HCT116 (cell line): ENCODE data around the gene PBX3. TPM values are rescaled to one million over a fixed set of nuclear protein-coding genes. Genes with fewer than 3 reads are reported as not detected.

ENCODE experiments used
- ATAC-seq: fragments of 200-7000 bp; cut with Tn5 transposase; 2 replicates; pipeline ENCODE4 v1.9.1; 2020; ENCODE audit warnings: mild to moderate bottlenecking, moderate library complexity
- BruUV-seq: library from RNA; stranded (reverse); fragments of 400-500 nt; replicated peaks from 2 replicates; lab custom pipeline; 2021; lab: Mats Ljungman, UMichigan
- CTCF ChIA-PET: fragments of 300-600 bp; sonication (Branson Sonifier 250); formaldehyde crosslinking; loops from one replicate; lab custom pipeline; 2021; ENCODE audit warnings: antibody characterized with exemption; lab: Charles Lee
- POLR2A ChIA-PET: fragments of 300-600, 350-600 bp; sonication (Branson Sonifier 250); formaldehyde crosslinking; loops from one replicate; lab custom pipeline; 2021; ENCODE audit warnings: antibody characterized with exemption; lab: Charles Lee
- RAD21 ChIA-PET, 2 experiments: fragments of 300-600 bp; sonication (Branson Sonifier 250); formaldehyde crosslinking; loops; one replicate each; lab custom pipeline; 2023; ENCODE audit warnings: low total read pairs in 2 of 2; ENCODE audit not compliant: uncharacterized antibody in 2 of 2, unreplicated experiment in 2 of 2, low non-redundant PET in 1 of 2; lab: Charles Lee
- DNase-seq: peaks from one replicate; pipeline ENCODE4 v3.0.0-alpha.2; 2010; ENCODE audit warnings: low read depth, low spot score
- H2AFZ ChIP-seq: fragments of 200-600 bp; shearing (Covaris generic), sonication (generic); 2 replicates; pipeline ENCODE4 v1.6.1; 2017; ENCODE audit warnings: low read depth, mixed run types, mixed read lengths, antibody characterized with exemption, low read length; ENCODE audit not compliant: poor library complexity, severe bottlenecking
- H3K27ac ChIP-seq: 2 replicates; pipeline ENCODE4 v1.5.1; 2012; ENCODE audit warnings: low read depth, low read length
- H3K27me3 ChIP-seq: fragments of 200-600 bp; sonication (generic); 2 replicates; pipeline ENCODE4 v1.6.1; 2016; ENCODE audit warnings: mixed run types, low read length, mixed read lengths; ENCODE audit not compliant: insufficient read depth
- H3K36me3 ChIP-seq, 2 experiments: fragments of 200-500 bp in 1 of 2; fragments of 200-600 bp in 1 of 2; sonication (Bioruptor generic) in 1 of 2; sonication (generic) in 1 of 2; 2 replicates each; pipeline versions ENCODE4 v1.5.1 to v1.6.1; 2014 to 2016; ENCODE audit warnings: low read length in 2 of 2, inconsistent platforms in 1 of 2, mixed read lengths in 1 of 2, mixed run types in 1 of 2; ENCODE audit not compliant: insufficient read depth in 2 of 2, control insufficient read depth in 1 of 2
- H3K4me1 ChIP-seq, 2 experiments: fragments of 200-600 bp in 1 of 2; sonication (generic) in 1 of 2; 2 replicates each; pipeline versions ENCODE4 v1.5.1 to v1.6.1; 2012 to 2017; ENCODE audit warnings: low read length in 2 of 2, inconsistent platforms in 1 of 2, mild to moderate bottlenecking in 1 of 2, mixed read lengths in 1 of 2, mixed run types in 1 of 2, moderate library complexity in 1 of 2; ENCODE audit not compliant: insufficient read depth in 2 of 2, control insufficient read depth in 1 of 2
- H3K4me2 ChIP-seq: fragments of 200-600 bp; sonication (generic); 2 replicates; pipeline ENCODE4 v1.6.1; 2017; ENCODE audit warnings: mixed run types, low read length, mixed read lengths
- H3K4me3 ChIP-seq, 2 experiments: fragments of 200-600 bp in 1 of 2; sonication (generic) in 1 of 2; replicated peaks in 1 of 2; 2 replicates each; pipeline ENCODE4 v1.5.1; 2011 to 2016; ENCODE audit warnings: low read length in 2 of 2, control low read depth in 1 of 2, low read depth in 1 of 2, mild to moderate bottlenecking in 1 of 2, mixed read lengths in 1 of 2, mixed run types in 1 of 2
- H3K79me2 ChIP-seq: fragments of 200-600 bp; sonication (generic); 2 replicates; pipeline ENCODE4 v1.6.1; 2017; ENCODE audit warnings: mild to moderate bottlenecking, mixed run types, low read length, moderate library complexity, mixed read lengths; ENCODE audit not compliant: insufficient read depth
- H3K9ac ChIP-seq: fragments of 200-600 bp; sonication (generic); 2 replicates; pipeline ENCODE4 v1.6.1; 2016; ENCODE audit warnings: low read length, mixed read lengths
- H3K9me2 ChIP-seq: fragments of 200-600 bp; sonication (generic), shearing (Covaris generic); 2 replicates; pipeline ENCODE4 v1.6.1; 2017; ENCODE audit warnings: mixed run types, mild to moderate bottlenecking, moderate library complexity; ENCODE audit not compliant: insufficient read depth
- H3K9me3 ChIP-seq, 2 experiments: fragments of 200-500 bp in 1 of 2; fragments of 200-600 bp in 1 of 2; sonication (Bioruptor generic) in 1 of 2; sonication (generic) in 1 of 2; 2 replicates each; pipeline ENCODE4 v1.6.1; 2014 to 2017; ENCODE audit warnings: low read length in 2 of 2, mixed read lengths in 2 of 2, inconsistent platforms in 1 of 2, low read depth in 1 of 2, mild to moderate bottlenecking in 1 of 2, mixed run types in 1 of 2, moderate library complexity in 1 of 2; ENCODE audit not compliant: control insufficient read depth in 1 of 2, insufficient read depth in 1 of 2
- H4K20me1 ChIP-seq: fragments of 200-600 bp; sonication (generic), shearing (Covaris generic); 2 replicates; pipeline ENCODE4 v1.6.1; 2017; ENCODE audit warnings: mixed run types, mild to moderate bottlenecking, moderate library complexity; ENCODE audit not compliant: insufficient read depth
- ATF3 ChIP-seq: IDR thresholded peaks from 2 replicates; pipeline ENCODE4 v1.6.1; 2012
- CEBPB ChIP-seq: IDR thresholded peaks from 2 replicates; pipeline ENCODE4 v1.6.1; 2012; ENCODE audit warnings: low read depth
- CTCF ChIP-seq, 3 experiments: fragments of 200-600 bp in 1 of 3; sonication (generic) in 1 of 3; IDR thresholded peaks in 2 of 3; conservative IDR thresholded peaks in 1 of 3; 2 replicates each; pipeline ENCODE4 v1.5.1; 2012 to 2017; ENCODE audit warnings: low read depth in 2 of 3, low read length in 2 of 3, antibody characterized with exemption in 1 of 3, borderline replicate concordance in 1 of 3, control low read depth in 1 of 3, mild to moderate bottlenecking in 1 of 3, mixed read lengths in 1 of 3, mixed run types in 1 of 3, moderate library complexity in 1 of 3; ENCODE audit not compliant: insufficient read depth in 1 of 3
- ELF1 ChIP-seq: IDR thresholded peaks from 2 replicates; pipeline ENCODE4 v1.6.1; 2012; ENCODE audit warnings: low read depth, borderline replicate concordance
- EZH2phosphoT487 ChIP-seq: fragments of 200-600 bp; IDR thresholded peaks from 2 replicates; pipeline ENCODE4 v1.6.1; 2018; ENCODE audit warnings: antibody characterized with exemption, borderline replicate concordance
- JUND ChIP-seq: IDR thresholded peaks from 2 replicates; pipeline ENCODE4 v1.6.1; 2012
- MAX ChIP-seq: IDR thresholded peaks from 2 replicates; pipeline ENCODE4 v1.6.1; 2012
- POLR2A ChIP-seq: IDR thresholded peaks from 2 replicates; pipeline ENCODE4 v1.7.0; 2011; ENCODE audit warnings: borderline replicate concordance; ENCODE audit not compliant: insufficient read depth, insufficient read length; ENCODE audit errors: extremely low read depth
- POLR2AphosphoS5 ChIP-seq: IDR thresholded peaks from 2 replicates; pipeline ENCODE4 v1.6.1; 2011; ENCODE audit warnings: mild to moderate bottlenecking, low read depth, low read length, moderate library complexity
- RAD21 ChIP-seq: IDR thresholded peaks from 2 replicates; pipeline ENCODE4 v1.6.1; 2012; ENCODE audit warnings: low read depth, mild to moderate bottlenecking
- SIN3A ChIP-seq: IDR thresholded peaks from 2 replicates; pipeline ENCODE4 v1.6.1; 2012; ENCODE audit warnings: low read depth
- SP1 ChIP-seq: IDR thresholded peaks from 2 replicates; pipeline ENCODE4 v1.6.1; 2012; ENCODE audit warnings: low read depth
- SRF ChIP-seq: IDR thresholded peaks from 2 replicates; pipeline ENCODE4 v1.6.1; 2012; ENCODE audit warnings: low read depth
- TCF7L2 ChIP-seq: IDR thresholded peaks from 2 replicates; pipeline ENCODE4 v1.7.0; 2011; ENCODE audit warnings: borderline replicate concordance, inconsistent platforms; ENCODE audit not compliant: insufficient read depth, insufficient read length; ENCODE audit errors: extremely low read depth
- YY1 ChIP-seq: IDR thresholded peaks from 2 replicates; pipeline ENCODE4 v1.6.1; 2011; ENCODE audit warnings: low read length, low read depth, moderate library complexity, mild to moderate bottlenecking; ENCODE audit not compliant: insufficient replicate concordance; ENCODE audit errors: extremely low read depth
- ZBTB33 ChIP-seq: IDR thresholded peaks from 2 replicates; pipeline ENCODE4 v1.6.1; 2011; ENCODE audit warnings: mild to moderate bottlenecking, low read length, moderate library complexity; ENCODE audit not compliant: insufficient replicate concordance; ENCODE audit errors: extremely low read depth
- ZFX ChIP-seq: fragments of 450-650 bp; IDR thresholded peaks from 2 replicates; pipeline ENCODE4 v1.6.1; 2017
- ZNF274 ChIP-seq: fragments of 200-500 bp; sonication (Bioruptor generic); IDR thresholded peaks from 2 replicates; pipeline ENCODE4 v1.6.1; 2014; ENCODE audit warnings: mild to moderate bottlenecking, low read depth, low read length, inconsistent platforms
- intact Hi-C: fragments of 100-400 bp; cut with micrococcal nuclease; formaldehyde crosslinking; loops from 2 replicates; pipeline ENCODE4 v1.10.0; 2022
- total RNA-seq: library from RNA; stranded (reverse); gene quantifications from one replicate; pipeline ENCODE4 v1.2.1, GENCODE V29; 2021; ENCODE audit not compliant: unreplicated experiment

The PBX3 gene
- total RNA-seq, 1 experiment from 2014 or later = 13.5 TPM

GRCh38 chr9:125759764-125760129 is 12.6 kb downstream of the PBX3 start:
- Histone ChIP-seq H4K20me1 (0 out of 2 replicates have a peak, but pooled peaks cover 4% of the 10 kb centered on the region), H3K27me3 (no peaks in the 10 kb centered on the region), H3K4me1 (0 out of 4 replicates have a peak, but pooled peaks cover 0 to 4% of the 10 kb centered on the region in 2 experiments), H3K4me2 (no peak overlapping the region), H2AFZ (no peak overlapping the region), H3K9me3 (no peaks in the 10 kb centered on the region), H3K79me2 (no peaks in the 10 kb centered on the region), H3K9me2 (no peaks in the 10 kb centered on the region), H3K27ac (no peak overlapping the region), H3K9ac (no peak overlapping the region), H3K36me3 (no peaks in the 10 kb centered on the region), H3K4me3 (no peak overlapping the region)
- DNase-seq (no peak), ATAC-seq (no peak)
- CTCF ChIA-PET = no interaction called here
- intact Hi-C loops = no loop called here
- no peak for TF ChIP-seq ELF1
- TF ChIP-seq ZFX = no peak
- no peak for TF ChIP-seq RAD21
- no peak for TF ChIP-seq ATF3
- no peak for TF ChIP-seq EZH2phosphoT487
- TF ChIP-seq POLR2A = no peak
- no peak for TF ChIP-seq ZBTB33
- no peak for TF ChIP-seq CTCF (IDR thresholded peaks at IDR 0.05 in 2 of 3, conservative IDR thresholded peaks at IDR 0.05 in 1 of 3; ENCODE audit: borderline replicate concordance in 1 of 3, insufficient read depth in 1 of 3, low read depth in 2 of 3, low read length in 2 of 3)
- TF ChIP-seq MAX = no peak
- TF ChIP-seq TCF7L2 = no peak
- no peak for TF ChIP-seq YY1
- TF ChIP-seq JUND = no peak
- no peak for TF ChIP-seq ZNF274
- TF ChIP-seq SP1 = no peak
- no peak for TF ChIP-seq CEBPB
- no peak for TF ChIP-seq POLR2AphosphoS5
- no peak for TF ChIP-seq SIN3A
- TF ChIP-seq SRF = no peak
- BruUV-seq = no TSS peak
- RAD21 ChIA-PET = no interaction called here
- POLR2A ChIA-PET = no interaction called here
